Endothelial cell of umbilical vein (primary cell): ENCODE measurements around the gene TAX1BP3.

Source experiments
- CTCF ChIP-seq, 2 donors: IDR thresholded peaks; 1 replicate in 1 of 2; 2 replicates in 1 of 2; pipeline ENCODE4 v1.5.1; 2011; ENCODE audit warnings: low read length in 2 of 2, mild to moderate bottlenecking in 2 of 2, moderate library complexity in 2 of 2, control low read depth in 1 of 2, inconsistent platforms in 1 of 2, low read depth in 1 of 2; ENCODE audit not compliant: insufficient read depth in 1 of 2; ENCODE audit errors: extremely low read depth in 1 of 2
- EZH2 ChIP-seq: IDR thresholded peaks from 2 replicates; pipeline ENCODE4 v1.6.1; 2012; ENCODE audit warnings: borderline replicate concordance, low read depth, mild to moderate bottlenecking, moderate library complexity, low read length, inconsistent platforms; ENCODE audit not compliant: severe bottlenecking
- JUN ChIP-seq: IDR thresholded peaks from 2 replicates; pipeline ENCODE4 v1.6.1; 2011; ENCODE audit warnings: borderline replicate concordance, low read depth; ENCODE audit not compliant: insufficient read length, insufficient read depth
- POLR2A ChIP-seq: IDR thresholded peaks from 2 replicates; pipeline ENCODE4 v1.6.1; 2012; ENCODE audit warnings: low read depth, mild to moderate bottlenecking, control low read depth, low read length
- POLR2AphosphoS5 ChIP-seq: IDR thresholded peaks from 2 replicates; pipeline ENCODE4 v1.6.1; 2012; ENCODE audit warnings: low read depth, mild to moderate bottlenecking, control low read depth, low read length, moderate library complexity; ENCODE audit not compliant: insufficient read depth
- TF ChIP-seq, protein P1 (sequence below): IDR thresholded peaks from 2 replicates; pipeline ENCODE4 v1.6.1; 2011; ENCODE audit not compliant: insufficient read depth, insufficient read length

- TF ChIP-seq CTCF (IDR thresholded peaks at IDR 0.05; ENCODE audit: extremely low read depth in 1 of 2, insufficient read depth in 1 of 2, low read depth in 1 of 2, low read length in 2 of 2) (no peak), EZH2 (no peak), POLR2AphosphoS5 (no peak), JUN (no peak), POLR2A (no peak)
- TF ChIP-seq, protein P1, sequence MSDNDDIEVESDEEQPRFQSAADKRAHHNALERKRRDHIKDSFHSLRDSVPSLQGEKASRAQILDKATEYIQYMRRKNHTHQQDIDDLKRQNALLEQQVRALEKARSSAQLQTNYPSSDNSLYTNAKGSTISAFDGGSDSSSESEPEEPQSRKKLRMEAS: no peak
Observed at GRCh38 chr17:3693829-3694231, 25.5 kb upstream of the TAX1BP3 start.
